CD4-positive, CD25-positive, alpha-beta regulatory T cell (primary cell): ENCODE data around the gene METTL16. TPM values are rescaled to one million over a fixed set of nuclear protein-coding genes. Genes with fewer than 3 reads are reported as not detected.
A peak's percentile ranks its signal among the peaks of the same experiment; 100 is the strongest.

Experiments used
- ATAC-seq, 2 donors: fragments of 150-1000 bp; cut with Tn5 transposase; one replicate each; pipeline ENCODE4 v1.10.0; 2021; ENCODE audit warnings: low read depth in 2 of 2, moderate number of reproducible peaks in 2 of 2, moderate library complexity in 1 of 2
- DNase-seq, 3 donors: peaks; one replicate each; pipeline versions ENCODE4 v3.0.0 to v3.0.0-alpha.2; 2012 to 2022; ENCODE audit warnings: mixed read lengths in 1 of 3
- H3K27ac ChIP-seq: one replicate; pipeline ENCODE4 v1.7.0; 2013; ENCODE audit warnings: mild to moderate bottlenecking, low read length; ENCODE audit not compliant: insufficient read depth, poor library complexity, severe bottlenecking
- H3K27me3 ChIP-seq: one replicate; pipeline ENCODE4 v1.7.0; 2013; ENCODE audit warnings: low read length; ENCODE audit not compliant: control insufficient read depth, insufficient read depth
- H3K36me3 ChIP-seq: one replicate; pipeline ENCODE4 v1.7.0; 2013; ENCODE audit warnings: mild to moderate bottlenecking, low read length, moderate library complexity; ENCODE audit not compliant: control insufficient read depth, insufficient read depth
- H3K4me1 ChIP-seq: 2 replicates; pipeline ENCODE4 v1.7.0; 2013; ENCODE audit warnings: mild to moderate bottlenecking, low read length; ENCODE audit not compliant: insufficient read depth, control insufficient read depth, poor library complexity, severe bottlenecking
- H3K4me3 ChIP-seq: one replicate; pipeline ENCODE4 v1.7.0; 2013; ENCODE audit warnings: low read depth, mild to moderate bottlenecking, low read length, moderate library complexity
- H3K9me3 ChIP-seq, 2 experiments: 1 replicate in 1 of 2; 2 replicates in 1 of 2; pipeline ENCODE4 v1.7.0; 2013; ENCODE audit warnings: low read length in 2 of 2, mild to moderate bottlenecking in 1 of 2, moderate library complexity in 1 of 2; ENCODE audit not compliant: control insufficient read depth in 2 of 2
- H3K27ac Mint-ChIP-seq, 3 donors: one replicate each; pipeline ENCODE4 v1.8.0; 2020 to 2022; ENCODE audit warnings: mild to moderate bottlenecking in 3 of 3, mixed read lengths in 3 of 3, moderate library complexity in 2 of 3
- H3K27me3 Mint-ChIP-seq: one replicate; pipeline ENCODE4 v1.8.0; 2022; ENCODE audit warnings: mild to moderate bottlenecking, mixed read lengths
- H3K36me3 Mint-ChIP-seq: one replicate; pipeline ENCODE4 v1.8.0; 2020; ENCODE audit warnings: mixed read lengths
- H3K4me1 Mint-ChIP-seq, 4 donors: one replicate each; pipeline ENCODE4 v1.8.0; 2020 to 2022; ENCODE audit warnings: mixed read lengths in 4 of 4, mild to moderate bottlenecking in 1 of 4
- H3K4me3 Mint-ChIP-seq, 4 donors: one replicate each; pipeline ENCODE4 v1.8.0; 2020 to 2022; ENCODE audit warnings: mild to moderate bottlenecking in 4 of 4, mixed read lengths in 4 of 4, moderate library complexity in 3 of 4
- H3K9me3 Mint-ChIP-seq, 7 donors: one replicate each; pipeline ENCODE4 v1.8.0; 2020 to 2022; ENCODE audit warnings: mixed read lengths in 7 of 7, mild to moderate bottlenecking in 3 of 7, moderate library complexity in 2 of 7
- polyA plus RNA-seq, 4 donors: library from polyadenylated mRNA; unstranded; fragments of 300-500 nt; fragmentation: Illumina TruSeq; gene quantifications; one replicate each; pipeline ENCODE4 v1.2.3, GENCODE V29; 2021
- total RNA-seq: library from RNA; stranded (reverse); gene quantifications from one replicate; pipeline ENCODE4 v1.2.3, GENCODE V29; 2022

Gene METTL16
- total and polyA plus RNA-seq, 5 donors from 2014 or later: 12.9 to 39.2 (median 16.9) TPM

- DNase-seq (no peak), ATAC-seq (no peak)
- Mint-ChIP-seq H3K27ac (no peak overlapping the region), H3K36me3 (no peaks in the 10 kb centered on the region), H3K4me3 (no peak overlapping the region), H3K4me1 (peaks cover 0 to 5% (median 4%) of the 10 kb centered on the region in 4 donors), H3K27me3 (no peaks in the 10 kb centered on the region), H3K9me3 (no peaks in the 10 kb centered on the region)
- H3K9me3 ChIP-seq: no peaks in the 10 kb centered on the region
- no peak overlapping the region for H3K27ac ChIP-seq
- H3K4me3 ChIP-seq: no peak overlapping the region
- no peaks in the 10 kb centered on the region for H3K4me1 ChIP-seq
- H3K36me3 ChIP-seq: peaks cover 10% of the 10 kb centered on the region
- no peaks in the 10 kb centered on the region for H3K27me3 ChIP-seq
Measured at GRCh38 chr17:2380226-2380922, 131.3 kb downstream of the METTL16 start.

GRCh38 chr17:2379489-2380225 lies 132.0 kb downstream of the METTL16 start:
- Mint-ChIP-seq H3K4me1 (peaks cover 0 to 5% (median 4%) of the 10 kb centered on the region in 4 donors), H3K36me3 (peaks cover 3% of the 10 kb centered on the region), H3K27me3 (no peaks in the 10 kb centered on the region), H3K4me3 (no peak overlapping the region), H3K9me3 (no peaks in the 10 kb centered on the region), H3K27ac (no peak overlapping the region)
- H3K27me3 ChIP-seq: no peaks in the 10 kb centered on the region
- ATAC-seq (no peak), DNase-seq (no peak)
- no peak overlapping the region for H3K4me3 ChIP-seq
- H3K27ac ChIP-seq: no peak overlapping the region
- H3K36me3 ChIP-seq: peaks cover 12% of the 10 kb centered on the region
- no peaks in the 10 kb centered on the region for H3K4me1 ChIP-seq
- H3K9me3 ChIP-seq: no peaks in the 10 kb centered on the region

- Mint-ChIP-seq H3K36me3 (peaks cover 5% of the 10 kb centered on the region), H3K4me1 (peaks cover 0 to 5% (median 4%) of the 10 kb centered on the region in 4 donors), H3K27ac (no peak overlapping the region), H3K4me3 (no peak overlapping the region), H3K27me3 (no peaks in the 10 kb centered on the region), H3K9me3 (no peaks in the 10 kb centered on the region)
- Histone ChIP-seq H3K4me1 (no peaks in the 10 kb centered on the region), H3K27ac (no peak overlapping the region), H3K4me3 (no peak overlapping the region), H3K9me3 (no peaks in the 10 kb centered on the region), H3K36me3 (peaks cover 12% of the 10 kb centered on the region), H3K27me3 (no peaks in the 10 kb centered on the region)
- no peak for DNase-seq
- ATAC-seq: no peak
Measured at GRCh38 chr17:2378905-2379304, 132.8 kb downstream of the METTL16 start.

GRCh38 chr17:2377659-2378058 lies 134.0 kb downstream of the METTL16 start:
- Histone ChIP-seq H3K4me3 (no peak overlapping the region), H3K9me3 (no peaks in the 10 kb centered on the region), H3K27me3 (no peaks in the 10 kb centered on the region), H3K36me3 (peaks cover 17% of the 10 kb centered on the region), H3K27ac (no peak overlapping the region), H3K4me1 (no peaks in the 10 kb centered on the region)
- peaks cover 0 to 3% (median 3%) of the 10 kb centered on the region in 4 donors for H3K4me1 Mint-ChIP-seq
- ATAC-seq (no peak), DNase-seq (no peak)
- H3K9me3 Mint-ChIP-seq: no peaks in the 10 kb centered on the region
- H3K27ac Mint-ChIP-seq: no peak overlapping the region
- no peak overlapping the region for H3K4me3 Mint-ChIP-seq
- no peaks in the 10 kb centered on the region for H3K27me3 Mint-ChIP-seq
- H3K36me3 Mint-ChIP-seq: peaks cover 5% of the 10 kb centered on the region

GRCh38 chr17:2376107-2376506 lies 135.6 kb downstream of the METTL16 start:
- no peak for ATAC-seq
- Histone ChIP-seq H3K4me3 (no peak overlapping the region), H3K36me3 (peaks cover 17% of the 10 kb centered on the region), H3K27me3 (no peaks in the 10 kb centered on the region), H3K9me3 (no peaks in the 10 kb centered on the region), H3K4me1 (no peaks in the 10 kb centered on the region), H3K27ac (no peak overlapping the region)
- no peaks in the 10 kb centered on the region for H3K4me1 Mint-ChIP-seq
- no peaks in the 10 kb centered on the region for H3K9me3 Mint-ChIP-seq
- no peak for DNase-seq
- peak overlapping the region in 2 of 3 donors; percentile 29 to 31 for H3K27ac Mint-ChIP-seq
- H3K27me3 Mint-ChIP-seq: no peaks in the 10 kb centered on the region
- H3K4me3 Mint-ChIP-seq: no peak overlapping the region
- H3K36me3 Mint-ChIP-seq: peaks cover 5% of the 10 kb centered on the region

- no peak overlapping the region for H3K4me3 Mint-ChIP-seq
Measured at GRCh38 chr17:2375406-2375805, 136.3 kb downstream of the METTL16 start.

GRCh38 chr17:2374549-2375285 lies 137.0 kb downstream of the METTL16 start:
- no peak overlapping the region for H3K4me3 ChIP-seq
- Mint-ChIP-seq H3K27ac (no peak overlapping the region), H3K36me3 (peaks cover 5% of the 10 kb centered on the region), H3K4me3 (no peak overlapping the region), H3K9me3 (no peaks in the 10 kb centered on the region), H3K27me3 (no peaks in the 10 kb centered on the region), H3K4me1 (no peaks in the 10 kb centered on the region)
- no peaks in the 10 kb centered on the region for H3K4me1 ChIP-seq
- no peak for DNase-seq
- H3K27me3 ChIP-seq: no peaks in the 10 kb centered on the region
- H3K27ac ChIP-seq: no peak overlapping the region
- no peak for ATAC-seq
- H3K36me3 ChIP-seq: peaks cover 15% of the 10 kb centered on the region
- H3K9me3 ChIP-seq: no peaks in the 10 kb centered on the region

More at GRCh38 chr17:2375406-2375805, 136.3 kb downstream of the METTL16 start:
- Mint-ChIP-seq H3K9me3 (no peaks in the 10 kb centered on the region), H3K27ac (no peak overlapping the region), H3K27me3 (no peaks in the 10 kb centered on the region), H3K4me1 (no peaks in the 10 kb centered on the region), H3K36me3 (peaks cover 5% of the 10 kb centered on the region)
- ATAC-seq: no peak
- Histone ChIP-seq H3K27ac (no peak overlapping the region), H3K9me3 (no peaks in the 10 kb centered on the region), H3K27me3 (no peaks in the 10 kb centered on the region), H3K36me3 (peaks cover 17% of the 10 kb centered on the region), H3K4me1 (no peaks in the 10 kb centered on the region), H3K4me3 (no peak overlapping the region)
- DNase-seq: no peak
